IMR-90 (cell line): Measurements from ENCODE around the gene CCDC50. TPM values are rescaled to one million over a fixed set of nuclear protein-coding genes. Genes with fewer than 3 reads are reported as not detected.

ENCODE experiments used
- ATAC-seq: fragments of 200-7000 bp; cut with Tn5 transposase; 2 replicates; pipeline ENCODE4 v1.9.1; 2020; ENCODE audit warnings: low read depth, mild to moderate bottlenecking, moderate library complexity
- BruUV-seq: library from RNA; stranded (reverse); fragments of 400-500 nt; replicated peaks from 2 replicates; lab custom pipeline; 2021; lab: Mats Ljungman, UMichigan
- CTCF ChIA-PET: fragments of 300-600 bp; formaldehyde crosslinking; extraction: SDS; loops from one replicate; lab custom pipeline; 2021; ENCODE audit warnings: antibody characterized with exemption; lab: Yijun Ruan, JAX
- POLR2A ChIA-PET: fragments of 300-600 bp; sonication (Branson Sonifier 250); formaldehyde crosslinking; loops from one replicate; lab custom pipeline; 2022; ENCODE audit warnings: antibody characterized with exemption; ENCODE audit not compliant: unreplicated experiment; lab: Charles Lee
- DNase-seq: peaks from one replicate; pipeline ENCODE4 v3.0.0; 2013
- H2AFZ ChIP-seq: replicated peaks from 2 replicates; pipeline ENCODE3; 2013; ENCODE audit warnings: low read length, mild to moderate bottlenecking; ENCODE audit not compliant: poor library complexity
- H2AK5ac ChIP-seq: 2 replicates; pipeline ENCODE4 v1.6.1; 2013; ENCODE audit warnings: low read depth, low read length, inconsistent platforms
- H2AK9ac ChIP-seq: replicated peaks from 2 replicates; pipeline ENCODE3; 2013; ENCODE audit warnings: mild to moderate bottlenecking, low read depth, low read length, moderate library complexity; ENCODE audit not compliant: poor library complexity
- H2BK120ac ChIP-seq: 2 replicates; pipeline ENCODE4 v1.6.1; 2013; ENCODE audit warnings: low read depth, low read length, inconsistent platforms
- H2BK15ac ChIP-seq: 3 replicates; pipeline ENCODE4 v1.6.1; 2013; ENCODE audit warnings: low read depth, low read length, inconsistent platforms
- H2BK20ac ChIP-seq: 2 replicates; pipeline ENCODE4 v1.6.1; 2013; ENCODE audit warnings: low read depth, mild to moderate bottlenecking, inconsistent platforms, low read length, moderate library complexity
- H2BK5ac ChIP-seq: 2 replicates; pipeline ENCODE4 v1.6.1; 2013; ENCODE audit warnings: mild to moderate bottlenecking, low read depth, low read length, inconsistent platforms; ENCODE audit not compliant: poor library complexity, severe bottlenecking
- H3K14ac ChIP-seq: replicated peaks from 2 replicates; pipeline ENCODE4 v1.6.1; 2013; ENCODE audit warnings: low read depth, low read length, inconsistent platforms
- H3K18ac ChIP-seq: 2 replicates; pipeline ENCODE4 v1.6.1; 2013; ENCODE audit warnings: low read depth, low read length, control low read depth
- H3K23ac ChIP-seq: 2 replicates; pipeline ENCODE4 v1.6.1; 2013; ENCODE audit warnings: low read depth, low read length, inconsistent platforms
- H3K27ac ChIP-seq: 2 replicates; pipeline ENCODE4 v1.5.1; 2013; ENCODE audit warnings: mild to moderate bottlenecking, control low read depth, low read length; ENCODE audit not compliant: insufficient read depth
- H3K27me3 ChIP-seq: 2 replicates; pipeline ENCODE4 v1.6.1; 2013; ENCODE audit warnings: low read length; ENCODE audit not compliant: control insufficient read depth, insufficient read depth
- H3K36me3 ChIP-seq: 2 replicates; pipeline ENCODE4 v1.6.1; 2013; ENCODE audit warnings: low read length, mixed read lengths; ENCODE audit not compliant: control insufficient read depth, insufficient read depth
- H3K4ac ChIP-seq: 2 replicates; pipeline ENCODE4 v1.6.1; 2013; ENCODE audit warnings: low read depth, low read length, inconsistent platforms
- H3K4me1 ChIP-seq: 2 replicates; pipeline ENCODE4 v1.6.1; 2013; ENCODE audit warnings: low read length, mixed read lengths; ENCODE audit not compliant: control insufficient read depth, insufficient read depth
- H3K4me2 ChIP-seq: 2 replicates; pipeline ENCODE4 v1.6.1; 2013; ENCODE audit warnings: low read depth, mild to moderate bottlenecking, control low read depth, low read length, moderate library complexity
- H3K4me3 ChIP-seq: 2 replicates; pipeline ENCODE4 v1.5.1; 2013; ENCODE audit warnings: low read depth, mild to moderate bottlenecking, control low read depth, low read length, moderate library complexity; ENCODE audit not compliant: insufficient read depth
- H3K56ac ChIP-seq: 2 replicates; pipeline ENCODE4 v1.6.1; 2013; ENCODE audit warnings: low read length, inconsistent platforms; ENCODE audit not compliant: insufficient read depth; ENCODE audit errors: extremely low read depth
- H3K79me1 ChIP-seq, 2 experiments: 2 replicates each; pipeline ENCODE4 v1.6.1; 2013; ENCODE audit warnings: low read length in 2 of 2, inconsistent platforms in 1 of 2, low read depth in 1 of 2
- H3K9ac ChIP-seq: 2 replicates; pipeline ENCODE4 v1.6.1; 2013; ENCODE audit warnings: low read depth, low read length, control low read depth
- H3K9me1 ChIP-seq: 2 replicates; pipeline ENCODE4 v1.6.1; 2013; ENCODE audit warnings: low read length, inconsistent platforms; ENCODE audit not compliant: insufficient read depth
- H3K9me3 ChIP-seq: 2 replicates; pipeline ENCODE4 v1.6.1; 2013; ENCODE audit warnings: low read length; ENCODE audit not compliant: control insufficient read depth, insufficient read depth
- H4K20me1 ChIP-seq: 2 replicates; pipeline ENCODE4 v1.6.1; 2013; ENCODE audit warnings: low read length, inconsistent platforms; ENCODE audit not compliant: insufficient read depth
- H4K5ac ChIP-seq: 2 replicates; pipeline ENCODE4 v1.6.1; 2013; ENCODE audit warnings: mild to moderate bottlenecking, low read depth, low read length, control low read depth
- H4K8ac ChIP-seq, 2 experiments: 2 replicates each; pipeline ENCODE4 v1.6.1; 2013; ENCODE audit warnings: low read depth in 2 of 2, low read length in 2 of 2, control low read depth in 1 of 2, inconsistent platforms in 1 of 2
- H4K91ac ChIP-seq: 2 replicates; pipeline ENCODE4 v1.6.1; 2013; ENCODE audit warnings: low read depth, low read length, inconsistent platforms; ENCODE audit not compliant: insufficient read depth
- FOS ChIP-seq: fragments of 150-350 bp; IDR thresholded peaks from 2 replicates; pipeline ENCODE4 v1.6.1; 2016; ENCODE audit warnings: low read depth, low read length
- MAFK ChIP-seq: IDR thresholded peaks from 2 replicates; pipeline ENCODE4 v1.6.1; 2012; ENCODE audit warnings: low read depth, low read length, improper control_type of control experiment
- MAZ ChIP-seq: IDR thresholded peaks from 2 replicates; pipeline ENCODE4 v1.6.1; 2012; ENCODE audit warnings: low read depth, mild to moderate bottlenecking, low read length, improper control_type of control experiment, moderate library complexity, borderline replicate concordance
- MXI1 ChIP-seq: IDR thresholded peaks from 2 replicates; pipeline ENCODE4 v1.6.1; 2012; ENCODE audit warnings: low read depth, mild to moderate bottlenecking, low read length, moderate library complexity, borderline replicate concordance
- POLR2A ChIP-seq: IDR thresholded peaks from 2 replicates; pipeline ENCODE4 v1.6.1; 2012; ENCODE audit warnings: mild to moderate bottlenecking, low read depth, low read length
- RFX5 ChIP-seq: IDR thresholded peaks from 2 replicates; pipeline ENCODE4 v1.8.0; 2012; ENCODE audit warnings: low read depth, mild to moderate bottlenecking, low read length, moderate library complexity
- SMC3 ChIP-seq: fragments of 150-350 bp; IDR thresholded peaks from 2 replicates; pipeline ENCODE4 v1.6.1; 2016; ENCODE audit warnings: low read depth, mild to moderate bottlenecking, antibody characterized with exemption, low read length, moderate library complexity
- WGBS, 2 experiments: methylation state at CpG; one replicate each; pipeline versions ENCODE4 v1.1.5 to v1.1.7; 2013; ENCODE audit warnings: missing lambda C conversion rate in 2 of 2; ENCODE audit not compliant: insufficient read length in 1 of 2; ENCODE audit errors: extremely low coverage in 2 of 2; 5-methylcytosine and 5-hydroxymethylcytosine counted together
- dilution Hi-C: fragments of 300-500 bp; cut with HindIII; formaldehyde crosslinking; loops from one replicate; pipeline ENCODE4 v1.14.3; 2018; ENCODE audit warnings: low sequenced_read_pairs; ENCODE audit not compliant: unreplicated experiment
- in situ Hi-C: fragments of 300-500 bp; cut with MboI; formaldehyde crosslinking; loops from 3 replicates; pipeline ENCODE4 v1.14.3; 2019; ENCODE audit warnings: low sequenced_read_pairs, inconsistent platforms, mixed read lengths
- intact Hi-C: fragments of 100-400 bp; cut with micrococcal nuclease; formaldehyde crosslinking; loops from 2 replicates; pipeline ENCODE4 v1.10.0; 2022
- polyA plus RNA-seq, 3 experiments: library from polyadenylated mRNA; depleted of rRNA; stranded (reverse); fragments of >200 nt; gene quantifications; 2 replicates each; pipeline ENCODE4 v1.2.3, GENCODE V29; 2012; ENCODE audit warnings: low replicate concordance in 1 of 3
- total RNA-seq: library from RNA; depleted of rRNA; stranded (reverse); fragments of >200 nt; gene quantifications from 2 replicates; pipeline ENCODE4 v1.2.3, GENCODE V29; 2012
- TF ChIP-seq, protein P1 (sequence below): conservative IDR thresholded peaks from 2 replicates; pipeline ENCODE4 v1.5.1; 2012; ENCODE audit warnings: mild to moderate bottlenecking, low read depth, low read length, improper control_type of control experiment
- TF ChIP-seq, protein P2 (sequence below): fragments of 150-350 bp; IDR thresholded peaks from 2 replicates; pipeline ENCODE4 v1.6.1; 2017; ENCODE audit warnings: mild to moderate bottlenecking, antibody characterized with exemption, low read length, low read depth

The CCDC50 gene
- total and polyA plus RNA-seq, 2 of the 4 experiments (the other 2 are of a cell fraction) = 59.0 to 63.1 TPM

DNA sequence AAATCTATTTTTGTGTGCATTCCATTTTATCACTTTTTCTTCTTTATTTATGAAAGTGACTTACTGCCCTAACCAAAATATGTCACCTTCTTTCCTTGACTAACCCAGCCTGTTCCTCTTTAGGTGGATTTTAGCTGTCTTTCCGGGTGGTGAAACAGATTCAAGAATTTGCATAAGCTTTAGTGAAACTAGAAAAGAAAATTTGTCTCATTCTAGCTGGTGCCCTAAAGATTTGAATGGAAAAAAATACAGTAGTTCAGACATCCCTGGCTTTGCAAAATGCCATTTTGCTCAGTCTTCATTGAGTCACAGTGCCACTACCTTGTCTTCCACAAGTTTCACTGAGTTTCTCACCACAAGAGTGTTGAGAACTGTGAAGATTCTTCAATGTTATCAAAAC, 28.2 kb upstream of the CCDC50 start:
- no CpG with 5 or more reads among the region's 1 CpG for WGBS, 2 experiments
- Histone ChIP-seq H3K79me1 (no peaks in the 10 kb centered on the region), H3K4me1 (peaks cover 2% of the 10 kb centered on the region; the same call in 1 of the 2 replicates), H3K9me1 (no peaks in the 10 kb centered on the region), H2BK20ac (no peak overlapping the region), H2BK120ac (no peak overlapping the region), H2AK9ac (no peak overlapping the region), H3K4ac (no peak overlapping the region), H3K9ac (no peak overlapping the region), H3K27me3 (no peaks in the 10 kb centered on the region), H3K4me2 (no peak overlapping the region), H3K4me3 (no peak overlapping the region), H2BK5ac (no peak overlapping the region), H4K91ac (no peak overlapping the region), H2AK5ac (no peak overlapping the region), H3K9me3 (no peaks in the 10 kb centered on the region), H3K56ac (no peak overlapping the region), H2BK15ac (no peak overlapping the region), H4K5ac (no peak overlapping the region), H3K18ac (no peak overlapping the region), H2AFZ (no peak overlapping the region), H3K36me3 (no peaks in the 10 kb centered on the region), H4K8ac (no peak overlapping the region), H3K14ac (no peak overlapping the region), H3K27ac (no peak overlapping the region), H3K23ac (peak overlapping the region; percentile 33; the same call in 1 of the 2 replicates), H4K20me1 (no peaks in the 10 kb centered on the region)
- BruUV-seq = no TSS peak
- in situ Hi-C loops (no loop called here), dilution Hi-C loops (no loop called here), intact Hi-C loops (no loop called here)
- DNase-seq (no peak), ATAC-seq (no peak)
- ChIA-PET POLR2A (no interaction called here), CTCF (no interaction called here)
- TF ChIP-seq POLR2A (no peak), RFX5 (no peak), FOS (no peak), MAFK (no peak), MXI1 (no peak), MAZ (no peak), SMC3 (no peak)
- TF ChIP-seq, protein P1, sequence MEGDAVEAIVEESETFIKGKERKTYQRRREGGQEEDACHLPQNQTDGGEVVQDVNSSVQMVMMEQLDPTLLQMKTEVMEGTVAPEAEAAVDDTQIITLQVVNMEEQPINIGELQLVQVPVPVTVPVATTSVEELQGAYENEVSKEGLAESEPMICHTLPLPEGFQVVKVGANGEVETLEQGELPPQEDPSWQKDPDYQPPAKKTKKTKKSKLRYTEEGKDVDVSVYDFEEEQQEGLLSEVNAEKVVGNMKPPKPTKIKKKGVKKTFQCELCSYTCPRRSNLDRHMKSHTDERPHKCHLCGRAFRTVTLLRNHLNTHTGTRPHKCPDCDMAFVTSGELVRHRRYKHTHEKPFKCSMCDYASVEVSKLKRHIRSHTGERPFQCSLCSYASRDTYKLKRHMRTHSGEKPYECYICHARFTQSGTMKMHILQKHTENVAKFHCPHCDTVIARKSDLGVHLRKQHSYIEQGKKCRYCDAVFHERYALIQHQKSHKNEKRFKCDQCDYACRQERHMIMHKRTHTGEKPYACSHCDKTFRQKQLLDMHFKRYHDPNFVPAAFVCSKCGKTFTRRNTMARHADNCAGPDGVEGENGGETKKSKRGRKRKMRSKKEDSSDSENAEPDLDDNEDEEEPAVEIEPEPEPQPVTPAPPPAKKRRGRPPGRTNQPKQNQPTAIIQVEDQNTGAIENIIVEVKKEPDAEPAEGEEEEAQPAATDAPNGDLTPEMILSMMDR = no peak
- TF ChIP-seq, protein P2, sequence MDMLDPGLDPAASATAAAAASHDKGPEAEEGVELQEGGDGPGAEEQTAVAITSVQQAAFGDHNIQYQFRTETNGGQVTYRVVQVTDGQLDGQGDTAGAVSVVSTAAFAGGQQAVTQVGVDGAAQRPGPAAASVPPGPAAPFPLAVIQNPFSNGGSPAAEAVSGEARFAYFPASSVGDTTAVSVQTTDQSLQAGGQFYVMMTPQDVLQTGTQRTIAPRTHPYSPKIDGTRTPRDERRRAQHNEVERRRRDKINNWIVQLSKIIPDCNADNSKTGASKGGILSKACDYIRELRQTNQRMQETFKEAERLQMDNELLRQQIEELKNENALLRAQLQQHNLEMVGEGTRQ = no peak
